KMS-11 (cell line): ENCODE measurements around the gene TNNI3K.

ENCODE experiments used
- H2AFZ ChIP-seq: fragments of 200-600 bp; sonication (generic); 2 replicates; pipeline ENCODE4 v1.6.1; 2016; ENCODE audit warnings: antibody characterized with exemption, mixed run types, low read depth
- H3K27ac ChIP-seq: fragments of 200-600 bp; sonication (generic); 2 replicates; pipeline ENCODE4 v1.6.1; 2016; ENCODE audit warnings: mild to moderate bottlenecking, mixed run types
- H3K27me3 ChIP-seq: fragments of 200-600 bp; sonication (generic); 2 replicates; pipeline ENCODE4 v1.6.1; 2017; ENCODE audit warnings: mild to moderate bottlenecking, low read depth, mixed run types, moderate library complexity; ENCODE audit not compliant: insufficient read depth
- H3K36me3 ChIP-seq: fragments of 200-600 bp; sonication (generic); 2 replicates; pipeline ENCODE4 v1.6.1; 2017; ENCODE audit warnings: mild to moderate bottlenecking, mixed run types; ENCODE audit not compliant: insufficient read depth
- H3K4me1 ChIP-seq: fragments of 200-600 bp; sonication (generic); 2 replicates; pipeline ENCODE4 v1.6.1; 2016; ENCODE audit warnings: mild to moderate bottlenecking, low read depth, mixed run types; ENCODE audit not compliant: poor library complexity, severe bottlenecking
- H3K4me2 ChIP-seq: fragments of 200-600 bp; sonication (generic); 2 replicates; pipeline ENCODE4 v1.7.0; 2016; ENCODE audit warnings: mild to moderate bottlenecking, mixed run types
- H3K4me3 ChIP-seq: fragments of 200-600 bp; sonication (generic); IDR thresholded peaks from 2 replicates; pipeline ENCODE4 v1.6.1; 2017; ENCODE audit warnings: low read depth, low read length, mixed read lengths; ENCODE audit not compliant: insufficient read depth
- H3K79me2 ChIP-seq: fragments of 200-600 bp; sonication (generic); 2 replicates; pipeline ENCODE4 v1.6.1; 2016; ENCODE audit warnings: low read depth, mixed run types; ENCODE audit not compliant: insufficient read depth
- H3K9ac ChIP-seq: fragments of 200-600 bp; sonication (generic); 2 replicates; pipeline ENCODE4 v1.6.1; 2016; ENCODE audit warnings: mild to moderate bottlenecking, mixed run types
- H4K20me1 ChIP-seq: fragments of 200-600 bp; sonication (generic); 2 replicates; pipeline ENCODE4 v1.6.1; 2016; ENCODE audit warnings: mild to moderate bottlenecking, mixed run types; ENCODE audit not compliant: insufficient read depth
- TF ChIP-seq, protein P1 (sequence below): fragments of 200-600 bp; sonication (generic); conservative IDR thresholded peaks from 2 replicates; pipeline ENCODE4 v1.6.1; 2017; ENCODE audit warnings: low read depth, mild to moderate bottlenecking, antibody characterized with exemption, low read length, moderate library complexity, mixed read lengths

The TNNI3K gene

DNA sequence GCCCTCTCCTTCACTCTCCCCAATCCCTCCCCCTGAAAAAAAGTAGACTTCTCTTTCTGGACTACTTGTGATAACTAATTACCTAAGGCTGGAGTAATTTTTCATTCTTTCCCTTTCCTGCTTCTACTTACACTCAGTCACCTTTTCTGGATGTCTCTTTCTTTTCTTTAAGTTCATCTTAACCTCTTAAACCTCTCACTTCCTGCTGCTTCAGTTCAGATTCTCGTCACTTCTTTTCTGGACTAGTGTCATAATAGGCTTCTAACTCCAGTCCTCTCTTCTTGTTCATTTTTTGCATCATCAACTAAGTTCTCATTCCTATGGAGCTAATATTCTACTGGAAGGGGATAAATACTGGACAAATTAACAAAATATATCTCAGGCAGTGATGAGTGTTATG is 201.8 kb downstream of the TNNI3K start:
- Histone ChIP-seq H3K4me3 (no peak overlapping the region), H3K79me2 (no peaks in the 10 kb centered on the region), H2AFZ (no peak overlapping the region)

DNA sequence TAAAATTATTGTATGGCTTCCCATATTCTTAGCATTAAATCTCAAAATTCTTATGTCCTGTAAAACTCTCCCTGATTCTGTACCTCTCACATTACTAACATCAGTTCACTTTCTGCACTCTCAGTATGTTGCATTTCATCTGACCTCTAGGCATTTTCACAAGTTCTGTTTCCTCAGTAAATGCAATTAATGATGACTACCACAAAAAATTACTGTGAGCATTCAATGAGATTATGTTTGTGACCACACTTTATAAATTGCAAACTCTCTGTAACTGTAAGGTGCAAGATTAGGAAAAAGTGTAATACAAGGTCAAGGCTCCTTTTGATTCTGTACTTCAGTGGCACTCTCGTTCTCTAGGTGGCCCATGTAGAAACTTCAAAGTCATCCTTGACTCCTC is 216.8 kb downstream of the TNNI3K start:
- Histone ChIP-seq H3K27ac (no peak overlapping the region), H3K4me1 (no peaks in the 10 kb centered on the region), H3K4me3 (no peak overlapping the region), H3K36me3 (no peaks in the 10 kb centered on the region), H3K79me2 (no peaks in the 10 kb centered on the region), H3K9ac (no peak overlapping the region), H2AFZ (no peak overlapping the region), H3K4me2 (no peak overlapping the region), H3K27me3 (no peaks in the 10 kb centered on the region), H4K20me1 (no peaks in the 10 kb centered on the region)
- TF ChIP-seq, protein P1, sequence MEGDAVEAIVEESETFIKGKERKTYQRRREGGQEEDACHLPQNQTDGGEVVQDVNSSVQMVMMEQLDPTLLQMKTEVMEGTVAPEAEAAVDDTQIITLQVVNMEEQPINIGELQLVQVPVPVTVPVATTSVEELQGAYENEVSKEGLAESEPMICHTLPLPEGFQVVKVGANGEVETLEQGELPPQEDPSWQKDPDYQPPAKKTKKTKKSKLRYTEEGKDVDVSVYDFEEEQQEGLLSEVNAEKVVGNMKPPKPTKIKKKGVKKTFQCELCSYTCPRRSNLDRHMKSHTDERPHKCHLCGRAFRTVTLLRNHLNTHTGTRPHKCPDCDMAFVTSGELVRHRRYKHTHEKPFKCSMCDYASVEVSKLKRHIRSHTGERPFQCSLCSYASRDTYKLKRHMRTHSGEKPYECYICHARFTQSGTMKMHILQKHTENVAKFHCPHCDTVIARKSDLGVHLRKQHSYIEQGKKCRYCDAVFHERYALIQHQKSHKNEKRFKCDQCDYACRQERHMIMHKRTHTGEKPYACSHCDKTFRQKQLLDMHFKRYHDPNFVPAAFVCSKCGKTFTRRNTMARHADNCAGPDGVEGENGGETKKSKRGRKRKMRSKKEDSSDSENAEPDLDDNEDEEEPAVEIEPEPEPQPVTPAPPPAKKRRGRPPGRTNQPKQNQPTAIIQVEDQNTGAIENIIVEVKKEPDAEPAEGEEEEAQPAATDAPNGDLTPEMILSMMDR = no peak

More for the DNA sequence above, 201.8 kb downstream of the TNNI3K start:
- no peaks in the 10 kb centered on the region for H4K20me1 ChIP-seq
- H3K4me2 ChIP-seq = no peak overlapping the region
- TF ChIP-seq, protein P1 = no peak
- H3K27me3 ChIP-seq = no peaks in the 10 kb centered on the region
- H3K36me3 ChIP-seq = no peaks in the 10 kb centered on the region
- H3K9ac ChIP-seq = no peak overlapping the region
- no peak overlapping the region for H3K27ac ChIP-seq
- H3K4me1 ChIP-seq = no peaks in the 10 kb centered on the region

DNA sequence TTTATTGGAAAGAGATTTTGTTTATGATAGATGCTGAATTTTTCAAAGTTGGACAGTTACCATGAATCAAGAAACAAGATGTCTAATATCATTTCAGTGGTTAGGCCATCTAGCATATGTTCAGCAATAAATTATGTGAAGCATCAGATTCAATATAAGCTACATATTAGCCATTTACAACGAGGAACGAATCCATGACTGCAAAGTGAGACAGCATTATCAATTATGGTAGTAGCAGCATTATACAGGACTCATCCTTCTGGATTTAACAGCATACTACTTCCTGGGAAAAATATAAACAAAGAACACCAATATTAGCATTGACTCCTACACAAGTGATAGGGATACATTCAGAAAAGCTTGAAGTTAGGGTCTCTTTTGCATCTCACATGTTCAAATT is 218.1 kb downstream of the TNNI3K start:
- Histone ChIP-seq H3K4me1 (no peaks in the 10 kb centered on the region), H3K9ac (no peak overlapping the region), H3K27ac (no peak overlapping the region), H3K27me3 (no peaks in the 10 kb centered on the region), H3K36me3 (no peaks in the 10 kb centered on the region), H3K79me2 (no peaks in the 10 kb centered on the region), H3K4me2 (no peak overlapping the region), H4K20me1 (no peaks in the 10 kb centered on the region), H3K4me3 (no peak overlapping the region), H2AFZ (no peak overlapping the region)
- TF ChIP-seq, protein P1 = no peak

DNA sequence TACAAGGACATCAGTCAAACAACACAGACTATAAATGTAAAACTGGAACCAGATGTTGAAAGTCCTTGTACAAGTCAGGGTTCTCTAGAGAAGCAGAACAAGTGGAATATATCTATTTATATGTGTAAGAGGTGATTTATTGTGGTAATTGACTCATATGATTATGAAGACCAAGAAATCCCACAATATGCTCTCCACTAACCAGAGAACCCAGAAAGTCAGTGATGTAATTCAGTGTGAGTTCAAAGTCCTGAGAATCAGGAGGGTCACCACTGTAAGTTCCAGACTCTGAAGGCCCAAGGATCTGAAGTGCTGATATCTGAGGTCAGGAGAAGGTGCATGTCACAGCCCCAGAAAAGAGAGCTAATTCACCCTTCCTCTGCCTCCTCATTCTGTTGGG is 220.2 kb downstream of the TNNI3K start:
- no peaks in the 10 kb centered on the region for H3K36me3 ChIP-seq
- no peak overlapping the region for H3K9ac ChIP-seq
- no peak overlapping the region for H3K4me2 ChIP-seq
- H3K27ac ChIP-seq = no peak overlapping the region
- H2AFZ ChIP-seq = no peak overlapping the region
- no peak overlapping the region for H3K4me3 ChIP-seq
- H3K27me3 ChIP-seq = no peaks in the 10 kb centered on the region
- no peaks in the 10 kb centered on the region for H4K20me1 ChIP-seq
- H3K4me1 ChIP-seq = no peaks in the 10 kb centered on the region
- H3K79me2 ChIP-seq = no peaks in the 10 kb centered on the region
- TF ChIP-seq, protein P1 = no peak
